ENCODE measurements around the gene MBOAT2.
"Not testable (repeated sequence)": the region's sequence is repeated elsewhere in the genome, so short reads cannot be mapped to it uniquely, and the experiment has no call there.

DNA sequence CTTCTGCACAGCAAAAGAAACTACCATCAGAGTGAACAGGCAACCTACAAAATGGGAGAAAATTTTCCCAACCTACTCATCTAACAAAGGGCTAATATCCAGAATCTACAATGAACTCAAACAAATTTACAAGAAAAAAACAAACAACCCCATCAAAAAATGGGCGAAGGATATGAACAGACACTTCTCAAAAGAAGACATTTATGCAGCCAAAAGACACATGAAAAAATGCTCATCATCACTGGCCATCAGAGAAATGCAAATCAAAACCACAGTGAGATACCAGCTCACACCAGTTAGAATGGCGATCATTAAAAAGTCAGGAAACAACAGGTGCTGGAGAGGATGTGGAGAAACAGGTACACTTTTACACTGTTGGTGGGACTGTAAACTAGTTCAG is 40.0 kb upstream of the MBOAT2 start:
- TF ChIP-seq, protein P1, sequence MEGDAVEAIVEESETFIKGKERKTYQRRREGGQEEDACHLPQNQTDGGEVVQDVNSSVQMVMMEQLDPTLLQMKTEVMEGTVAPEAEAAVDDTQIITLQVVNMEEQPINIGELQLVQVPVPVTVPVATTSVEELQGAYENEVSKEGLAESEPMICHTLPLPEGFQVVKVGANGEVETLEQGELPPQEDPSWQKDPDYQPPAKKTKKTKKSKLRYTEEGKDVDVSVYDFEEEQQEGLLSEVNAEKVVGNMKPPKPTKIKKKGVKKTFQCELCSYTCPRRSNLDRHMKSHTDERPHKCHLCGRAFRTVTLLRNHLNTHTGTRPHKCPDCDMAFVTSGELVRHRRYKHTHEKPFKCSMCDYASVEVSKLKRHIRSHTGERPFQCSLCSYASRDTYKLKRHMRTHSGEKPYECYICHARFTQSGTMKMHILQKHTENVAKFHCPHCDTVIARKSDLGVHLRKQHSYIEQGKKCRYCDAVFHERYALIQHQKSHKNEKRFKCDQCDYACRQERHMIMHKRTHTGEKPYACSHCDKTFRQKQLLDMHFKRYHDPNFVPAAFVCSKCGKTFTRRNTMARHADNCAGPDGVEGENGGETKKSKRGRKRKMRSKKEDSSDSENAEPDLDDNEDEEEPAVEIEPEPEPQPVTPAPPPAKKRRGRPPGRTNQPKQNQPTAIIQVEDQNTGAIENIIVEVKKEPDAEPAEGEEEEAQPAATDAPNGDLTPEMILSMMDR (IDR thresholded peaks at IDR 0.05): not testable (repeated sequence)
- not testable (repeated sequence) for TF ChIP-seq EZH2 (IDR thresholded peaks at IDR 0.05; ENCODE audit: borderline replicate concordance, insufficient read depth, low read depth, low read length, poor library complexity, severe bottlenecking)

Measured in B cell (primary cell).